SJCRH30 (cell line): Measurements from ENCODE around the gene RLF. TPM values are rescaled to one million over a fixed set of nuclear protein-coding genes. Genes with fewer than 3 reads are reported as not detected.
A peak's percentile ranks its signal among the peaks of the same experiment; 100 is the strongest.

ENCODE experiments used
- DNase-seq, 2 experiments: peaks; one replicate each; pipeline ENCODE4 v3.0.0-alpha.2; 2015 to 2020
- H3K27ac ChIP-seq: fragments of 250-450 bp; sonication (Bioruptor Pico); 2 replicates; pipeline ENCODE4 v1.5.1; 2020; ENCODE audit warnings: mild to moderate bottlenecking, moderate library complexity
- H3K27me3 ChIP-seq: fragments of 250-450 bp; sonication (Bioruptor Pico); 2 replicates; pipeline ENCODE4 v1.5.1; 2020; ENCODE audit warnings: mild to moderate bottlenecking, moderate library complexity
- H3K36me3 ChIP-seq: fragments of 250-450 bp; sonication (Bioruptor Pico); 2 replicates; pipeline ENCODE4 v1.5.1; 2020; ENCODE audit warnings: mild to moderate bottlenecking, moderate library complexity
- H3K4me1 ChIP-seq: fragments of 250-450 bp; sonication (Bioruptor Pico); 2 replicates; pipeline ENCODE4 v1.5.1; 2020; ENCODE audit warnings: mild to moderate bottlenecking, moderate library complexity
- H3K4me3 ChIP-seq: fragments of 250-450 bp; sonication (Bioruptor Pico); 2 replicates; pipeline ENCODE4 v1.5.1; 2020; ENCODE audit warnings: mild to moderate bottlenecking, moderate library complexity
- H3K9me3 ChIP-seq: fragments of 250-450 bp; sonication (Bioruptor Pico); replicated peaks from 2 replicates; pipeline ENCODE4 v1.5.1; 2020; ENCODE audit warnings: mild to moderate bottlenecking, moderate library complexity
- total RNA-seq: library from RNA; depleted of rRNA; stranded (reverse); fragments of >200 nt; shearing (Covaris generic); gene quantifications from 2 replicates; pipeline ENCODE4 v1.2.3, GENCODE V29; 2014; rRNA removed

RLF gene
- 36.2 and 37.5 TPM in 2 replicates for total RNA-seq

GRCh38 chr1:40161125-40161887, at the start of gene RLF:
TSS of gene RLF (plus strand) at chr1:40161387. CDS start at chr1:40161400, 13 bp downstream.
- no peaks in the 10 kb centered on the region for H3K9me3 ChIP-seq
- no peaks in the 10 kb centered on the region; the same call in 1 of the 2 replicates for H3K4me1 ChIP-seq
- DNase-seq: peak; percentile 95 to 97
- H3K27me3 ChIP-seq: no peaks in the 10 kb centered on the region
- no peaks in the 10 kb centered on the region for H3K36me3 ChIP-seq
- peak within 1 kb of the TSS; percentile 90 for H3K4me3 ChIP-seq
- peak within 1 kb of the TSS; percentile 76 for H3K27ac ChIP-seq

- DNase-seq: no peak
- no peak overlapping the region for H3K27ac ChIP-seq
- H3K36me3 ChIP-seq: no peaks in the 10 kb centered on the region
- no peaks in the 10 kb centered on the region; the same call in 1 of the 2 replicates for H3K27me3 ChIP-seq
- peaks cover 4% of the 10 kb centered on the region; the same call in 1 of the 2 replicates for H3K9me3 ChIP-seq
- no peaks in the 10 kb centered on the region for H3K4me1 ChIP-seq
- no peak overlapping the region for H3K4me3 ChIP-seq
These were observed 46.8 kb upstream of the RLF start for GRCh38 chr1:40114400-40114799.

- Histone ChIP-seq H3K4me1 (no peaks in the 10 kb centered on the region), H3K9me3 (no peaks in the 10 kb centered on the region), H3K27me3 (no peaks in the 10 kb centered on the region; the same call in 1 of the 2 replicates), H3K4me3 (no peak overlapping the region), H3K27ac (no peak overlapping the region), H3K36me3 (no peaks in the 10 kb centered on the region)
- DNase-seq: no peak
These were observed 41.1 kb upstream of the RLF start for GRCh38 chr1:40120128-40120527.

GRCh38 chr1:40122855-40123254, 38.3 kb upstream of the RLF start:
- no peaks in the 10 kb centered on the region for H3K36me3 ChIP-seq
- no peaks in the 10 kb centered on the region for H3K4me1 ChIP-seq
- H3K9me3 ChIP-seq: no peaks in the 10 kb centered on the region
- H3K4me3 ChIP-seq: no peak overlapping the region
- no peak for DNase-seq
- H3K27me3 ChIP-seq: no peaks in the 10 kb centered on the region
- no peak overlapping the region for H3K27ac ChIP-seq

GRCh38 chr1:40130892-40131291, 30.3 kb upstream of the RLF start:
- no peak for DNase-seq
- no peaks in the 10 kb centered on the region for H3K4me1 ChIP-seq
- H3K36me3 ChIP-seq: no peaks in the 10 kb centered on the region
- H3K4me3 ChIP-seq: no peak overlapping the region
- H3K27me3 ChIP-seq: no peaks in the 10 kb centered on the region
- no peak overlapping the region for H3K27ac ChIP-seq
- H3K9me3 ChIP-seq: no peaks in the 10 kb centered on the region; the same call in 1 of the 2 replicates

- Histone ChIP-seq H3K36me3 (no peaks in the 10 kb centered on the region), H3K4me3 (no peak overlapping the region), H3K9me3 (no peaks in the 10 kb centered on the region; the same call in 1 of the 2 replicates), H3K27ac (no peak overlapping the region), H3K27me3 (no peaks in the 10 kb centered on the region), H3K4me1 (no peaks in the 10 kb centered on the region)
- no peak for DNase-seq
These were observed 28.5 kb upstream of the RLF start for GRCh38 chr1:40132383-40133311.

- DNase-seq: no peak
- Histone ChIP-seq H3K36me3 (no peaks in the 10 kb centered on the region), H3K9me3 (no peaks in the 10 kb centered on the region; the same call in 1 of the 2 replicates), H3K4me1 (no peaks in the 10 kb centered on the region), H3K27me3 (no peaks in the 10 kb centered on the region), H3K4me3 (no peak overlapping the region), H3K27ac (no peak overlapping the region)
These were observed 27.9 kb upstream of the RLF start for GRCh38 chr1:40133312-40133665.

- no peaks in the 10 kb centered on the region; the same call in 1 of the 2 replicates for H3K9me3 ChIP-seq
- no peaks in the 10 kb centered on the region for H3K36me3 ChIP-seq
- no peak overlapping the region for H3K27ac ChIP-seq
- H3K4me1 ChIP-seq: no peaks in the 10 kb centered on the region
- no peak overlapping the region for H3K4me3 ChIP-seq
- H3K27me3 ChIP-seq: no peaks in the 10 kb centered on the region
- peak in 1 of 2 experiments; percentile 11 for DNase-seq
These were observed 27.3 kb upstream of the RLF start for GRCh38 chr1:40133839-40134238.

- peaks cover 5% of the 10 kb centered on the region; the same call in 1 of the 2 replicates for H3K4me1 ChIP-seq
- H3K36me3 ChIP-seq: no peaks in the 10 kb centered on the region
- H3K27me3 ChIP-seq: peaks cover 7% of the 10 kb centered on the region; the same call in 1 of the 2 replicates
- DNase-seq: peak in 1 of 2 experiments; percentile 10
- H3K4me3 ChIP-seq: no peak overlapping the region
- no peak overlapping the region for H3K27ac ChIP-seq
- H3K9me3 ChIP-seq: no peaks in the 10 kb centered on the region
These were observed 20.8 kb upstream of the RLF start for GRCh38 chr1:40140211-40140973.

GRCh38 chr1:40141878-40142535, 19.2 kb upstream of the RLF start:
- DNase-seq: peak; percentile 48 to 66
- no peaks in the 10 kb centered on the region for H3K9me3 ChIP-seq

GRCh38 chr1:40143891-40144575, 17.2 kb upstream of the RLF start:
- H3K27ac ChIP-seq: no peak overlapping the region
- peak; percentile 61 to 86 for DNase-seq
- H3K9me3 ChIP-seq: no peaks in the 10 kb centered on the region

More at GRCh38 chr1:40141878-40142535, 19.2 kb upstream of the RLF start:
- peaks cover 5% of the 10 kb centered on the region; the same call in 1 of the 2 replicates for H3K4me1 ChIP-seq
- H3K27me3 ChIP-seq: peaks cover 7% of the 10 kb centered on the region; the same call in 1 of the 2 replicates
- H3K4me3 ChIP-seq: no peak overlapping the region
- no peaks in the 10 kb centered on the region for H3K36me3 ChIP-seq
- H3K27ac ChIP-seq: no peak overlapping the region

GRCh38 chr1:40151457-40152079, 9.6 kb upstream of the RLF start:
- Histone ChIP-seq H3K4me1 (no peaks in the 10 kb centered on the region), H3K4me3 (no peak overlapping the region), H3K36me3 (no peaks in the 10 kb centered on the region), H3K27ac (no peak overlapping the region), H3K27me3 (0 out of 2 replicates have a peak, but pooled peaks cover 7% of the 10 kb centered on the region), H3K9me3 (no peaks in the 10 kb centered on the region)
- no peak for DNase-seq

More at GRCh38 chr1:40143891-40144575, 17.2 kb upstream of the RLF start:
- no peak overlapping the region for H3K4me3 ChIP-seq
- peaks cover 5% of the 10 kb centered on the region; the same call in 1 of the 2 replicates for H3K4me1 ChIP-seq
- no peaks in the 10 kb centered on the region for H3K36me3 ChIP-seq
- H3K27me3 ChIP-seq: peaks cover 14% of the 10 kb centered on the region; the same call in 1 of the 2 replicates
